HepG2 (cell line): Measurements from ENCODE around the gene SIK3.

Experiments used
- BCLAF1 ChIP-seq: fragments of 450-650 bp; IDR thresholded peaks from 2 replicates; pipeline ENCODE4 v1.6.1; 2017; ENCODE audit warnings: mild to moderate bottlenecking
- CTCF ChIP-seq: sonication (generic); formaldehyde crosslinking; IDR thresholded peaks from 2 replicates; pipeline ENCODE4 v1.5.0; 2020; ENCODE audit warnings: mild to moderate bottlenecking, missing genetic modification reagents, moderate library complexity
- HDAC1 ChIP-seq: sonication (generic); formaldehyde crosslinking; IDR thresholded peaks from 2 replicates; pipeline ENCODE4 v1.5.1; 2020; ENCODE audit warnings: mild to moderate bottlenecking, missing genetic modification reagents
- HDAC2 ChIP-seq: sonication (generic); formaldehyde crosslinking; IDR thresholded peaks from 2 replicates; pipeline ENCODE4 v1.4.0; 2020; ENCODE audit warnings: missing genetic modification reagents
- HMGXB4 ChIP-seq, 2 experiments: sonication (generic) in 1 of 2; formaldehyde crosslinking in 1 of 2; IDR thresholded peaks; 2 replicates each; pipeline versions ENCODE4 v1.4.0 to v1.6.1; 2018 to 2020; ENCODE audit warnings: missing genetic modification reagents in 2 of 2, borderline replicate concordance in 1 of 2, low read depth in 1 of 2, mild to moderate bottlenecking in 1 of 2, missing biosample characterization in 1 of 2
- RAD21 ChIP-seq: fragments of 450-650 bp; formaldehyde crosslinking; IDR thresholded peaks from 2 replicates; pipeline ENCODE4 v1.5.0; 2020; ENCODE audit warnings: mild to moderate bottlenecking
- STAT5B ChIP-seq: sonication (generic); formaldehyde crosslinking; IDR thresholded peaks from 2 replicates; pipeline ENCODE4 v1.4.0; 2020; ENCODE audit warnings: missing genetic modification reagents
- YY1 ChIP-seq: IDR thresholded peaks from 2 replicates; pipeline ENCODE4 v1.6.1; 2011; ENCODE audit warnings: low read length, low read depth, moderate library complexity, mild to moderate bottlenecking; ENCODE audit not compliant: insufficient read depth, insufficient replicate concordance
- ZBTB4 ChIP-seq: sonication (generic); formaldehyde crosslinking; IDR thresholded peaks from 2 replicates; pipeline ENCODE4 v1.4.0; 2020; ENCODE audit warnings: missing genetic modification reagents, mild to moderate bottlenecking, borderline replicate concordance
- ZNF207 ChIP-seq: fragments of 450-650 bp; IDR thresholded peaks from 2 replicates; pipeline ENCODE4 v1.6.1; 2016; ENCODE audit warnings: antibody characterized with exemption, borderline replicate concordance

- peak; percentile 81 for TF ChIP-seq CTCF (CRISPR knock-in tag)
- no peak for TF ChIP-seq ZNF207
- peak; percentile 90 for TF ChIP-seq HDAC1 (CRISPR knock-in tag)
- peak; percentile 70 to 82; a peak in 3 of 4 replicates for TF ChIP-seq HMGXB4 (CRISPR knock-in tag; IDR thresholded peaks at IDR 0.05; ENCODE audit: borderline replicate concordance in 1 of 2, low read depth in 1 of 2)
- TF ChIP-seq YY1: peak; percentile 52
- peak; percentile 68 for TF ChIP-seq RAD21 (CRISPR knock-in tag)
- TF ChIP-seq STAT5B (CRISPR knock-in tag): no peak
- peak; percentile 84 for TF ChIP-seq HDAC2 (CRISPR knock-in tag)
- no peak for TF ChIP-seq BCLAF1
- TF ChIP-seq ZBTB4 (CRISPR knock-in tag): no peak
These were observed 269.4 kb downstream of the SIK3 start for GRCh38 chr11:116828632-116829524.
